ENCODE results near the gene MAVS. TPM values are rescaled to one million over a fixed set of nuclear protein-coding genes. Genes with fewer than 3 reads are reported as not detected.

The MAVS gene
- total RNA-seq (26.1 TPM), polyA plus RNA-seq (1 to 10 TPM; 3.5 to 4.7 (median 3.8) TPM)

GRCh38 chr20:3846740-3847428 is at the start of gene MAVS:
TSS of gene MAVS (plus strand) at chr20:3846834. CDS start at chr20:3854625, 7,791 bp downstream.
- H3K4me1 ChIP-seq (ENCODE audit: control insufficient read depth, insufficient read depth, low read length, poor library complexity, severe bottlenecking): peaks cover 13% of the 10 kb centered on the region
- Mint-ChIP-seq H3K4me1 (peaks cover 5 to 36% (median 25%) of the 10 kb centered on the region in 4 donors), H3K27ac (peak within 1 kb of the TSS; percentile 82 to 93 (median 91)), H3K36me3 (no peaks in the 10 kb centered on the region), H3K4me3 (peak within 1 kb of the TSS; percentile 91 to 97 (median 93)), H3K9me3 (no peaks in the 10 kb centered on the region), H3K27me3 (no peaks in the 10 kb centered on the region)
- H3K36me3 ChIP-seq (ENCODE audit: control insufficient read depth, insufficient read depth, low read length): no peaks in the 10 kb centered on the region
- no peaks in the 10 kb centered on the region for H3K9me3 ChIP-seq (ENCODE audit: control insufficient read depth in 2 of 2, low read length in 2 of 2)
- H3K27me3 ChIP-seq (ENCODE audit: control insufficient read depth, insufficient read depth, low read length): no peaks in the 10 kb centered on the region
- H3K4me3 ChIP-seq (ENCODE audit: low read depth, low read length): peak within 1 kb of the TSS; percentile 77
- ATAC-seq (ENCODE audit: low read depth in 2 of 2): peak; percentile 98
- DNase-seq: peak; percentile 82 to 87 (median 83)
- H3K27ac ChIP-seq (ENCODE audit: insufficient read depth, low read length, poor library complexity, severe bottlenecking): peak within 1 kb of the TSS; percentile 77

DNA sequence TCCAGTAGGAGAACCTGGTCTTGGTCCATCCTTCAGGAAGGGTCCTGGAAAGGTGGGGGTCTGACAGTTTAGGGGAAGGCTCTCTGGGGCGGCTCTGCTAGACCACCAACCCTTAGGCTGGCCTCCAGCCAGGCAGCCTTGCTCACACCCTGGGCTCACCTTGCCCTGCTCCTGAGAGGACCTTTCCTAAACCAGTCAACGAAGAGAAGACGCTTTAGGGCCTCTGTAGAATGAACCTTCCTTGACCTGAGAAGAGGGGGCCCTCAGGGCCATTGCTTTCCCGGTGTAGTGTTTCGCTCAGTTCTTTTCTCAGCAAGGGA is 49.4 kb upstream of the MAVS start:
- no peak for ATAC-seq (ENCODE audit: low read depth in 2 of 2)
- H3K36me3 ChIP-seq (ENCODE audit: control insufficient read depth, insufficient read depth, low read length): peaks cover 29% of the 10 kb centered on the region
- peak overlapping the region; percentile 94 for H3K4me3 ChIP-seq (ENCODE audit: low read depth, low read length)
- Mint-ChIP-seq H3K9me3 (no peaks in the 10 kb centered on the region), H3K4me1 (peaks cover 7 to 55% (median 30%) of the 10 kb centered on the region in 4 donors), H3K4me3 (peak overlapping the region; percentile 99 to 100 (median 100)), H3K36me3 (peaks cover 42% of the 10 kb centered on the region), H3K27me3 (peaks cover 4% of the 10 kb centered on the region), H3K27ac (peak overlapping the region; percentile 96 to 98 (median 96))
- H3K4me1 ChIP-seq (ENCODE audit: control insufficient read depth, insufficient read depth, low read length, poor library complexity, severe bottlenecking): peaks cover 62% of the 10 kb centered on the region
- no peak for DNase-seq
- H3K9me3 ChIP-seq (ENCODE audit: control insufficient read depth in 2 of 2, low read length in 2 of 2): no peaks in the 10 kb centered on the region
- H3K27me3 ChIP-seq (ENCODE audit: control insufficient read depth, insufficient read depth, low read length): no peaks in the 10 kb centered on the region
- peak overlapping the region; percentile 73 for H3K27ac ChIP-seq (ENCODE audit: insufficient read depth, low read length, poor library complexity, severe bottlenecking)

- H3K9me3 Mint-ChIP-seq: no peaks in the 10 kb centered on the region
- peaks cover 48% of the 10 kb centered on the region for H3K36me3 Mint-ChIP-seq
These were observed 48.9 kb upstream of the MAVS start for GRCh38 chr20:3797592-3798372.

DNA sequence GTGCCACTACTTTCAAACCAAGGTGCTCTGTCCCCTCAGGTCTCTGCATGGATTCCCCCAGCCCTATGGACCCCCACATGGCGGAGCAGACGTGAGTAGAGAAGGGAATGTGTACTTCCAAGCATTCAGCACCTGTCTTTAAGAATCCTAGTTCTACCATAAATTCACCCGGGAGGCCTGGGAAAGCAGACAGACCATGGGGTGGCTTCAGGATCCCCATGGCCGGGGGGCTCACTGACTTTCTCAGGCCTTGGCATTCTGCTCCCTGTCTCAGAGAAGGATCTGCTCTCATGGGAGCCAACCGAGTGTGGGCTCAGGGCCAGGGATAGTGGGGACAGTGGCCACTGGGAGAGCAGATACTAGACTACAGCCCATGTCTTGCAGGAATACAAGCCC is 48.3 kb upstream of the MAVS start:
- H3K9me3 ChIP-seq (ENCODE audit: control insufficient read depth in 2 of 2, low read length in 2 of 2): no peaks in the 10 kb centered on the region
- DNase-seq (no peak), ATAC-seq (ENCODE audit: low read depth in 2 of 2) (no peak)
- H3K9me3 Mint-ChIP-seq: no peaks in the 10 kb centered on the region
- peak overlapping the region; percentile 94 for H3K4me3 ChIP-seq (ENCODE audit: low read depth, low read length)
- H3K27ac ChIP-seq (ENCODE audit: insufficient read depth, low read length, poor library complexity, severe bottlenecking): peak overlapping the region; percentile 73
- H3K4me1 Mint-ChIP-seq: peaks cover 7 to 65% (median 38%) of the 10 kb centered on the region in 4 donors
- peaks cover 4% of the 10 kb centered on the region for H3K27me3 Mint-ChIP-seq
- peaks cover 54% of the 10 kb centered on the region for H3K36me3 Mint-ChIP-seq
- H3K4me3 Mint-ChIP-seq: peak overlapping the region; percentile 99 to 100 (median 100)
- H3K27me3 ChIP-seq (ENCODE audit: control insufficient read depth, insufficient read depth, low read length): no peaks in the 10 kb centered on the region
- H3K27ac Mint-ChIP-seq: peak overlapping the region; percentile 96 to 98 (median 96)
- H3K4me1 ChIP-seq (ENCODE audit: control insufficient read depth, insufficient read depth, low read length, poor library complexity, severe bottlenecking): peaks cover 70% of the 10 kb centered on the region
- peaks cover 41% of the 10 kb centered on the region for H3K36me3 ChIP-seq (ENCODE audit: control insufficient read depth, insufficient read depth, low read length)

More at GRCh38 chr20:3797592-3798372, 48.9 kb upstream of the MAVS start:
- peaks cover 7 to 61% (median 34%) of the 10 kb centered on the region in 4 donors for H3K4me1 Mint-ChIP-seq
- Histone ChIP-seq H3K4me3 (ENCODE audit: low read depth, low read length) (peak overlapping the region; percentile 94), H3K27me3 (ENCODE audit: control insufficient read depth, insufficient read depth, low read length) (no peaks in the 10 kb centered on the region), H3K27ac (ENCODE audit: insufficient read depth, low read length, poor library complexity, severe bottlenecking) (peak overlapping the region; percentile 73), H3K36me3 (ENCODE audit: control insufficient read depth, insufficient read depth, low read length) (peaks cover 35% of the 10 kb centered on the region), H3K4me1 (ENCODE audit: control insufficient read depth, insufficient read depth, low read length, poor library complexity, severe bottlenecking) (peaks cover 68% of the 10 kb centered on the region), H3K9me3 (ENCODE audit: control insufficient read depth in 2 of 2, low read length in 2 of 2) (no peaks in the 10 kb centered on the region)
- ATAC-seq (ENCODE audit: low read depth in 2 of 2) (no peak), DNase-seq (peak in 2 of 3 donors; percentile 38 to 84)
- peak overlapping the region; percentile 99 to 100 (median 100) for H3K4me3 Mint-ChIP-seq
- H3K27me3 Mint-ChIP-seq: peaks cover 4% of the 10 kb centered on the region
- peak overlapping the region; percentile 96 to 98 (median 96) for H3K27ac Mint-ChIP-seq

DNA sequence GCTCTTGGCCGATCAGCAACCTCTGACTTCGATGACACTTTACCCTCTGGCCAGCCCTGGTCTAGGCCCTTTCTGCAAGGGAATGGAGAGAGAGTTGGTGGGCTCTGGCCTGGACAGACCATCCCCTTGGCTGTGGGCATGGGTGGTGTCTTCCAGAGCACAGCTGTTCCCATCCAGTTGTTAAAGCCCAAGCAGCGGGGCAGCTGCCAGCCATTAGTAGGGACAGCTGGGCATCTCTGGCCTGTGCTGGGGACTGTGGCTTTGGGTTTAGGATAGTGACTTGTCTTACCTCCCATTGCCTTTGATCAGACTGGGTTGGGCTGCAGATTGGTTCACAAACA is 47.8 kb upstream of the MAVS start:
- no peaks in the 10 kb centered on the region for H3K27me3 ChIP-seq (ENCODE audit: control insufficient read depth, insufficient read depth, low read length)
- ATAC-seq (ENCODE audit: low read depth in 2 of 2) (no peak), DNase-seq (no peak)
- peaks cover 46% of the 10 kb centered on the region for H3K36me3 ChIP-seq (ENCODE audit: control insufficient read depth, insufficient read depth, low read length)
- Mint-ChIP-seq H3K27me3 (peaks cover 4% of the 10 kb centered on the region), H3K27ac (peak overlapping the region; percentile 96 to 98 (median 96)), H3K4me3 (peak overlapping the region; percentile 99 to 100 (median 100)), H3K9me3 (no peaks in the 10 kb centered on the region), H3K36me3 (peaks cover 59% of the 10 kb centered on the region), H3K4me1 (peaks cover 7 to 70% (median 43%) of the 10 kb centered on the region in 4 donors)
- H3K4me3 ChIP-seq (ENCODE audit: low read depth, low read length): peak overlapping the region; percentile 94
- H3K27ac ChIP-seq (ENCODE audit: insufficient read depth, low read length, poor library complexity, severe bottlenecking): peak overlapping the region; percentile 73
- peaks cover 74% of the 10 kb centered on the region for H3K4me1 ChIP-seq (ENCODE audit: control insufficient read depth, insufficient read depth, low read length, poor library complexity, severe bottlenecking)
- H3K9me3 ChIP-seq (ENCODE audit: control insufficient read depth in 2 of 2, low read length in 2 of 2): no peaks in the 10 kb centered on the region

DNA sequence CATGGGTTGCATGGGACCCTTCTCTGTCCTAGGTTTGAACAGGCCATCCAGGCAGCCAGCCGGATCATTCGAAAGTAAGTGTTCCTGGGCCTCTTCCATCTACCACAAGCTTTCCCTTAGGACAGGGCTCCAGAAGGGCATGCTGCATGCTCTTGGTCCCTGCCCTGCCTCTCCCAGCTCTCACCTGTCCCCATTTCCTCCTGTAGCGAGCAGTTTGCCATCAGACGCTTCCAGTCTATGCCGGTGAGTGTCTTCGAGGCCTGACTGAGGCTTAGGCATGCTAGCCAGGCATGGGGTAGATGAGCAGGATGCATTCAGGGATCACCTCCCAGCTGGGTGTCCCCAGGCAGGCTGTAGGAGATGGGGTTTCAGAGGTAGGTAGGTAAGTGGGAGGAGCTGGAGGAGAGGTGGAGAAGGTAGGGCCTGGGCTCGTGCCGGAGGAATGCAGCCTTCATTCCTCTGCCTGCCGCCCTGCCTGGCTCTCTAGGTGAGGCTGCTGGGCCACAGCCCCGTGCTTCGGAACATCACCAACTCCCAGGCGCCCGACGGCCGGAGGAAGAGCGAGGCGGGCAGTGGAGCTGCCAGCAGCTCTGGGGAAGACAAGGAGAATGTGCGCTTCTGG is 46.3 kb upstream of the MAVS start:
- peak overlapping the region; percentile 73 for H3K27ac ChIP-seq (ENCODE audit: insufficient read depth, low read length, poor library complexity, severe bottlenecking)
- H3K9me3 Mint-ChIP-seq: no peaks in the 10 kb centered on the region
- DNase-seq: no peak
- H3K36me3 ChIP-seq (ENCODE audit: control insufficient read depth, insufficient read depth, low read length): peaks cover 60% of the 10 kb centered on the region
- ATAC-seq (ENCODE audit: low read depth in 2 of 2): no peak
- H3K27me3 Mint-ChIP-seq: peaks cover 4% of the 10 kb centered on the region
- peak overlapping the region; percentile 96 to 98 (median 96) for H3K27ac Mint-ChIP-seq
- H3K4me1 Mint-ChIP-seq: peaks cover 7 to 77% (median 48%) of the 10 kb centered on the region in 4 donors
- peaks cover 75% of the 10 kb centered on the region for H3K4me1 ChIP-seq (ENCODE audit: control insufficient read depth, insufficient read depth, low read length, poor library complexity, severe bottlenecking)
- peaks cover 70% of the 10 kb centered on the region for H3K36me3 Mint-ChIP-seq
- peak overlapping the region; percentile 18 for H3K4me3 ChIP-seq (ENCODE audit: low read depth, low read length)
- H3K27me3 ChIP-seq (ENCODE audit: control insufficient read depth, insufficient read depth, low read length): no peaks in the 10 kb centered on the region
- H3K4me3 Mint-ChIP-seq: peak overlapping the region in 3 of 4 donors; percentile 99 to 100 (median 100)
- H3K9me3 ChIP-seq (ENCODE audit: control insufficient read depth in 2 of 2, low read length in 2 of 2): no peaks in the 10 kb centered on the region

DNA sequence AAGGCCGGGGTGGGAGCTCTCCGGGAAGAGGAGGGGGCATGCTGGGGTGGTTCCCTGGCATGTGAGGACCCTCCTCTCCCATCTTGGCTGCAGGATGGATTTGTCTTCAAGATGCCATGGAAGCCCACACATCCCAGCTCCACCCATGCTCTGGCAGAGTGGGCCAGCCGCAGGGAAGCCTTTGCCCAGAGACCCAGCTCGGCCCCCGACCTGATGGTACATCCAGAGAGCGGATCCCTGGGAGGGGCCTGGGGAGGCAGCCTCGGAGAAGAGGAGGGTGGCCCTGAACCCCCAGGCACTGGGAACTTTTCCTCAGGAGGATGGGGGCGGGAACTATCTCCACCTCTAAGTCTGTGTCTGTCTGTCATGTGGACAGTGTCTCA is 45.8 kb upstream of the MAVS start:
- Mint-ChIP-seq H3K4me1 (peaks cover 7 to 79% (median 48%) of the 10 kb centered on the region in 4 donors), H3K36me3 (peaks cover 75% of the 10 kb centered on the region), H3K4me3 (peak overlapping the region in 1 of 4 donors; percentile 28), H3K9me3 (no peaks in the 10 kb centered on the region), H3K27me3 (peaks cover 4% of the 10 kb centered on the region), H3K27ac (peak overlapping the region; percentile 96 to 98 (median 96))
- H3K27me3 ChIP-seq (ENCODE audit: control insufficient read depth, insufficient read depth, low read length): no peaks in the 10 kb centered on the region
- ATAC-seq (ENCODE audit: low read depth in 2 of 2): no peak
- H3K27ac ChIP-seq (ENCODE audit: insufficient read depth, low read length, poor library complexity, severe bottlenecking): peak overlapping the region; percentile 73
- peaks cover 70% of the 10 kb centered on the region for H3K4me1 ChIP-seq (ENCODE audit: control insufficient read depth, insufficient read depth, low read length, poor library complexity, severe bottlenecking)
- peaks cover 65% of the 10 kb centered on the region for H3K36me3 ChIP-seq (ENCODE audit: control insufficient read depth, insufficient read depth, low read length)
- peak overlapping the region; percentile 7 for H3K4me3 ChIP-seq (ENCODE audit: low read depth, low read length)
- no peaks in the 10 kb centered on the region for H3K9me3 ChIP-seq (ENCODE audit: control insufficient read depth in 2 of 2, low read length in 2 of 2)
- no peak for DNase-seq

All from CD4-positive, CD25-positive, alpha-beta regulatory T cell (primary cell).